SHP77 treated with DMSO at 0.1 percent for 48 hours (cell line): ENCODE data around the gene SARNP.

Experiments
- DNase-seq: peaks from one replicate; lab custom pipeline; 2025; lab: John Stamatoyannopoulos, UW

Gene SARNP

DNA sequence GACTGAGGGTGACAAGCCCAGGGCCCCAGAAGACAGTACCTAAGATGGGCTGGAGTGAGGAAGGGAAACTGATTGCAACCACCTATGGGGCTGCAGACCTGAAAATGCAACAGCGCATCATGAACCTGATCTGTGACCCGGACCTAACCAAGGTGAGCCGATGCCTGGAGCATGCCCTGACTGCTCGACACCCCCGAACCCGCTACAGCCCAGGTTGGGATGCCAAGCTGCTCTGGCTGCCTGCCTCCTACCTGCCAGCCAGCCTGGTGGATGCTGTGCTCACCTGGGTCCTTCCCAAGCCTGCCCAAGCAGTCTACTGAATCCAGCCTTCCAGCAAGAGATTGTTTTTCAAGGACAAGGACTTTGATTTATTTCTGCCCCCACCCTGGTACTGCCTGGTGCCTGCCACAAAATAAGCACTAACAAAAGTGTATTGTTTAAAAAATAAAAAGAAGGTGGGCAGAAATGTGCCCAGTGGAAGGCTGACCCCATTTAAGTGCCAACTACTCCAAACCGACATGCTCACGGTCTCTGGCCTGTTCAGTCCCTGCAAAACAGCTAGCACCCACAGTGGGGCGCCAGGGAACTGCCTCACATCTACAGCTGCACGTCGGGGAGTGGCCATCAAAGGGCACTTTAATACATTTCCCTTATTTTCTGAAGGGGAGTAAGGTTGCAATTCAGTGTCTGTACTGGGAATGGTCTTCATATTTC, 93.1 kb downstream of the SARNP start:
- DNase-seq: peak; percentile 18

- no peak for DNase-seq
Measured at GRCh38 chr12:55723516-55724225, 93.9 kb downstream of the SARNP start.

DNA sequence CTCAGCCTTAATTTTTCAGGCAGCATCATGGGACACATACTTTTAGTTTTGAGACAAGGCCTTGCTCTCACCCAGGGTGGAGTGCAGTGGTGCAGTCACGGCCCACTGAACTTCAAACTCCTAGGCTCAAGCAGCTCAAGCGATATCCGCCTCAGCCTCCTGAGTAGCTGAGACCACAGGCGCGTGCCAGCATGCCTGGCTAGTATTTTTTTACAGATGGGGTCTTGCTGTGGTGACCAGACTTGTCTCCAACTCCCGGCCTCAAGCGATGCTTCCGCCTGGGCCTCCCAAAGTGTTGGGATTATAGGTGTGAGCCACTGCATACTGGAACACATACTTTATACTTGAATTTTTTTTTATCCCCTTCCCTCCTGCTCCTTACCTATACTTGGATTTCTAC, 94.6 kb downstream of the SARNP start:
- no peak for DNase-seq

GRCh38 chr12:55721601-55722213, 95.8 kb downstream of the SARNP start:
- no peak for DNase-seq

GRCh38 chr12:55720894-55721444, 96.6 kb downstream of the SARNP start:
- DNase-seq: no peak

DNA sequence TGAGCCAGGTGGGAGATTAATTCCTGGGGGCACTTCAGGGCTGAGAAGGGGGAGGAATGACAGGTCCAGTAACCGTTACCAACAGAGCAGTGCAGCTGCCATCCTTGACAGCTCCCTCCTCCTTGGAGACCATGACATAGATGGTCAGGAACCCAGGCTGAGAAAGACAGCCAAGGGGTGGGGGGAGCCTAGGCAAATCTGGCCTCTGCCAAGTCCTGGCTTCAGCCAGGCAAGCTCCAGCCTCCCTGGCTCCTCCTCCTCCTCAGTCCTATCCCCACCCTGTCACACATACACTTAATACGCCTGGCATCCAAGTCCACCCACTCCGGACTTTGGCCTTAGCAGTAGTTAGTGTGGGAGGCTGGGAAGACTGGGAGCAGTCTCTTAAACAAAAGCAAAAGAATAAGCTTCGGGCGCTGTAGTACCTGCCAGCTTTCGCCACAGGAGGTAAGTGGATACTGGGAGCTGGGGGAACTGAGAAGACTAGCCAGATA, 97.4 kb downstream of the SARNP start, which contains the start of gene RDH5:
Gene RDH5, plus strand, starts transcription at position 323 of the 494 bp plus-strand sequence. CDS start 792 bp downstream, outside the sequence.
- no peak for DNase-seq

DNA sequence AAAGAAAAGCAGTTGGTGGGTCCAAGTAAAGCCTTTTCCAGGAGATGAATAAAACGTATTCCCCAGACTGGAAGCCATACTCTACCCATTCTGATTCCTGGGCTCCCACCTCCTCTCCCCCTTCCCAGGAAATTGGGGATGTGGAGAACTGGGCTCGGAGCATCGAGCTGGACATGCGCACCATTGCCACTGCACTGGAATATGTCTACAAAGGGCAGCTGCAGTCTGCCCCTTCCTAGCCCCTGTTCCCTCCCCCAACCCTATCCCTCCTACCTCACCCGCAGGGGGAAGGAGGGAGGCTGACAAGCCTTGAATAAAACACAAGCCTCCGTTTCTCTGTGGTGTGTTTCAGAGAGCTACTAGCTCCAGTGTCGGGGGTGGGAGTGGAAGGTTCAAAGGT, 98.2 kb downstream of the SARNP start:
- DNase-seq: no peak

- no peak for DNase-seq
Measured at GRCh38 chr12:55718624-55719275, 98.8 kb downstream of the SARNP start.

DNA sequence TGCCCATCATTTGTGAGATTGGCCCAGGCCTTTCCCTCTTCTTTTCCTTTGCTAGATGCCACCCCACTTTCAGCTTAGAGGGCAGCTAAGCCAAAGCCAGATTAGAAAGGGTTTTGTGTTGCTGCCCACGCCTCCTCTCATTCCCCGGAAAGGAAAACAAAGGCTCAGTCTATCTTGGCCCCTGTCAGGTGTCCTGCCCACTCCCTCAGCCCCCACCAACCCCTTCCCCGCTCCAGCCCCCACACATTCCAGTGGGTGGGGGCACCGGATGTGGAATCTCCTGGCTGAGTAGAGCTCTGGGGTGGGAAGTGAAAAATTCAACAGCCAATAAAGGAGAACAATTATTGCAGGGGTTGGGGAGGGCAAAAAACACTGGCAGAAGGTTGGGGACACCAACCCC, 99.5 kb downstream of the SARNP start:
- no peak for DNase-seq

DNA sequence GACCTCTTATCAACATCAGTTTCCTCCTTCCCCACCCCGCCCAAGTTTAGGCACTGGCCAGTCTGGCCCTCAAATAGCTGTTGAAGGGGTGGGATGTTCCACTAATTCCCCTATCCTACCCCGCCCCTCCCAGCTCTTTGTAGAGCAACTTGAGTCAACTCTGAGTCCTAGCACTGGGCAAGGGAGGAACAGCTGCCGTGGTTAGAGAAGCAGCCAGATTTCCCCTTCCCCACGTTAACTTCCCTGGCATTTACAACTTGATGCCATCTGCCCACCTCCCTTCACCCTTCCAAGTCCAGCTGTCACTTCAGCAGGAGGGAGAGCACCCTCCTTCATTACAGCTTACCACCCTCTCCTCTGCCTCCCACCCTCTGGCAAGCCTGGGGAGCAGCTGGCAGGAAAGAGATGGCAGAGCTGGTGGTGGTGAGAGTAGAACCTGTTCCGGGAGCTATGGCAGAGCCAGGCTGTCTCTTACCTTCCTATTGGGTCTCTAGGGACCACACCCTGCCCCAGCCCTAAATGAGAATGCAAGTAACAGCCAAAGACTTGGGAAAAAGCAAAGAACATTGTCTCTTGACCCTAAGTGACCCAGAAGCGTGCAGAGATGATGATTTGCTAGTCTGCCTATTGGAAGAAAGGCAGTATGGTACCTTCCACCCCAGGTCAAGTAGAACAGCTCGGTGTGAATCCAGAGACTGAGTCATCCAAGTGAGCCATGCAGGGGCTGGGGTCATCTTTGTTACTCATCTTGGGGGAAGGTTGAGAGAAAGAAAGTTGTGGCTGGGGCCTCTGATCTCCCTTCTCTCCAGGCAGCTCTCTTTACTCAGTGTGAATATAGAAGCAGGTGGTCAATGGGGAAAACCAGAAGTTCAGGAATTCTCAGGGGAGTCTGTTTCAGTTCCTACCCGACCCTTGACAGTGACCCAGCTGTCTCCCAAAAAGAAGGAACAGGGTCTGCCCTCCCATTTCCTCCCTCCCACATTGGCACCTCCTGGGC, 100.2 kb downstream of the SARNP start:
- DNase-seq: no peak

GRCh38 chr12:55716582-55716957, 101.0 kb downstream of the SARNP start:
- DNase-seq: no peak

GRCh38 chr12:55715833-55716581, 101.5 kb downstream of the SARNP start, which contains the start of gene BLOC1S1:
Gene BLOC1S1, plus strand, starts transcription at chr12:55716046. Its CDS starts 6 bp downstream, at chr12:55716052.
- peak; percentile 57 for DNase-seq

GRCh38 chr12:55715169-55715764, 102.3 kb downstream of the SARNP start:
- DNase-seq: no peak

- no peak for DNase-seq
Measured at GRCh38 chr12:55713721-55714120, 103.8 kb downstream of the SARNP start.

- DNase-seq: no peak
Measured at GRCh38 chr12:55712700-55713415, 104.7 kb downstream of the SARNP start.

GRCh38 chr12:55711786-55712553, 105.6 kb downstream of the SARNP start:
- DNase-seq: no peak

DNA sequence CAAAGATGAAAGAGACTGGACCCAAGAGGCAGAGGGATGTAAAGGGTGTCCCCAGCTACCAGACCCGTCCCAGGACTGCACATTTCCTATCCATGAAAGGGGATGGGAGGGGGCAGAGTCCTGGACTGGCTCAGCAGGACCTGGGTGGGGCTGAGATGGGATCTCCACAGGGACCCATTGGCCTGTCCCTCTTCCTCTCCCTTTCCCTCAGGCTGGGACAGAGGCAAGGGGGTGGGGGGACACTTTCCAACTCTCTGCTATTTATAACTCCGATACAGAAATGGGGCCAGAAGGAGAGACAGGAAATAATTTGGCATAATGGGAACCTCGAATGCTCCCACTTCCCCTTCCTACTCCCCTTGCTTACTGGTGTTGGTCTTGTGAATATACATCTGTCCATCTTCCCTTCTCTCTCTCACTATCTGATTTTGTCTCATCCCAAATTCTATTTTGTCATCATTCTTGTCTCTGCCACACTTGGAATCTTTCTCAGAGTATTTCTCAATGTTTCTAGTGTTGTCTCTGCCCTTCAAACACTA, 108.8 kb downstream of the SARNP start:
- DNase-seq: no peak
